ENCODE results near the gene DHX58.
"Not testable (repeated sequence)": the region's sequence is repeated elsewhere in the genome, so short reads cannot be mapped to it uniquely, and the experiment has no call there.

DHX58 gene

GRCh38 chr17:42112552-42113176 is at the start of gene DHX58:
Gene DHX58 (minus strand): TSS chr17:42112714. CDS start chr17:42111892, 822 bp downstream.
- DNase-seq (ENCODE audit: low read depth) = peak; percentile 75

GRCh38 chr17:42160531-42160910 is 48.0 kb upstream of the DHX58 start:
- DNase-seq (ENCODE audit: low read depth) = no peak

- DNase-seq (ENCODE audit: low read depth) = no peak
Observed at GRCh38 chr17:42159796-42160530, 47.4 kb upstream of the DHX58 start.

- DNase-seq (ENCODE audit: low read depth) = no peak
Observed at GRCh38 chr17:42155614-42156045, 43.1 kb upstream of the DHX58 start.

- no peak for DNase-seq (ENCODE audit: low read depth)
Observed at GRCh38 chr17:42153919-42154742, 41.6 kb upstream of the DHX58 start.

- no peak for DNase-seq (ENCODE audit: low read depth)
Observed at GRCh38 chr17:42146911-42147607, 34.5 kb upstream of the DHX58 start.

- not testable (repeated sequence) for DNase-seq (ENCODE audit: low read depth)
Observed at GRCh38 chr17:42143138-42143537, 30.6 kb upstream of the DHX58 start.

GRCh38 chr17:42142371-42142896 is 29.9 kb upstream of the DHX58 start:
- no peak for DNase-seq (ENCODE audit: low read depth)

- no peak for DNase-seq (ENCODE audit: low read depth)
Observed at GRCh38 chr17:42141382-42141781, 28.9 kb upstream of the DHX58 start.

GRCh38 chr17:42140690-42141089 is 28.2 kb upstream of the DHX58 start:
- DNase-seq (ENCODE audit: low read depth) = not testable (repeated sequence)

GRCh38 chr17:42138749-42139492 is 26.4 kb upstream of the DHX58 start:
- DNase-seq (ENCODE audit: low read depth) = no peak

GRCh38 chr17:42136654-42137051 is 24.1 kb upstream of the DHX58 start:
- no peak for DNase-seq (ENCODE audit: low read depth)

GRCh38 chr17:42135664-42136653 is 23.4 kb upstream of the DHX58 start:
- no peak for DNase-seq (ENCODE audit: low read depth)

GRCh38 chr17:42135151-42135550 is 22.6 kb upstream of the DHX58 start:
- no peak for DNase-seq (ENCODE audit: low read depth)

GRCh38 chr17:42133461-42134041 is 21.0 kb upstream of the DHX58 start:
- DNase-seq (ENCODE audit: low read depth) = no peak

GRCh38 chr17:42132941-42133340 is 20.4 kb upstream of the DHX58 start:
- DNase-seq (ENCODE audit: low read depth) = no peak

- no peak for DNase-seq (ENCODE audit: low read depth)
Observed at GRCh38 chr17:42131981-42132432, 19.5 kb upstream of the DHX58 start.

GRCh38 chr17:42131232-42131631 is 18.7 kb upstream of the DHX58 start:
- DNase-seq (ENCODE audit: low read depth) = no peak

GRCh38 chr17:42130310-42130936 is 17.9 kb upstream of the DHX58 start:
- no peak for DNase-seq (ENCODE audit: low read depth)
